ENCODE results near the gene IGFBP4. TPM values are rescaled to one million over a fixed set of nuclear protein-coding genes. Genes with fewer than 3 reads are reported as not detected.

IGFBP4 gene
- total and polyA plus RNA-seq, 2 of the 13 experiments (the other 11 are each of a cell fraction or from before 2014, with no cell fraction given) = 4.1 to 49.0 TPM

- TF ChIP-seq SALL1 (CRISPR knock-in tag; IDR thresholded peaks at IDR 0.05) = peak; percentile 21; the same call in 1 of the 2 replicates
- no peak for TF ChIP-seq PHF20 (CRISPR knock-in tag; IDR thresholded peaks at IDR 0.05)
- TF ChIP-seq ZNF225 (CRISPR knock-in tag; IDR thresholded peaks at IDR 0.05) = no peak
- no peak for TF ChIP-seq ZBTB14 (CRISPR knock-in tag; IDR thresholded peaks at IDR 0.05)
- no peak for TF ChIP-seq ZNF484 (CRISPR knock-in tag; IDR thresholded peaks at IDR 0.05; ENCODE audit: borderline replicate concordance, low read depth)
- TF ChIP-seq, protein P1, sequence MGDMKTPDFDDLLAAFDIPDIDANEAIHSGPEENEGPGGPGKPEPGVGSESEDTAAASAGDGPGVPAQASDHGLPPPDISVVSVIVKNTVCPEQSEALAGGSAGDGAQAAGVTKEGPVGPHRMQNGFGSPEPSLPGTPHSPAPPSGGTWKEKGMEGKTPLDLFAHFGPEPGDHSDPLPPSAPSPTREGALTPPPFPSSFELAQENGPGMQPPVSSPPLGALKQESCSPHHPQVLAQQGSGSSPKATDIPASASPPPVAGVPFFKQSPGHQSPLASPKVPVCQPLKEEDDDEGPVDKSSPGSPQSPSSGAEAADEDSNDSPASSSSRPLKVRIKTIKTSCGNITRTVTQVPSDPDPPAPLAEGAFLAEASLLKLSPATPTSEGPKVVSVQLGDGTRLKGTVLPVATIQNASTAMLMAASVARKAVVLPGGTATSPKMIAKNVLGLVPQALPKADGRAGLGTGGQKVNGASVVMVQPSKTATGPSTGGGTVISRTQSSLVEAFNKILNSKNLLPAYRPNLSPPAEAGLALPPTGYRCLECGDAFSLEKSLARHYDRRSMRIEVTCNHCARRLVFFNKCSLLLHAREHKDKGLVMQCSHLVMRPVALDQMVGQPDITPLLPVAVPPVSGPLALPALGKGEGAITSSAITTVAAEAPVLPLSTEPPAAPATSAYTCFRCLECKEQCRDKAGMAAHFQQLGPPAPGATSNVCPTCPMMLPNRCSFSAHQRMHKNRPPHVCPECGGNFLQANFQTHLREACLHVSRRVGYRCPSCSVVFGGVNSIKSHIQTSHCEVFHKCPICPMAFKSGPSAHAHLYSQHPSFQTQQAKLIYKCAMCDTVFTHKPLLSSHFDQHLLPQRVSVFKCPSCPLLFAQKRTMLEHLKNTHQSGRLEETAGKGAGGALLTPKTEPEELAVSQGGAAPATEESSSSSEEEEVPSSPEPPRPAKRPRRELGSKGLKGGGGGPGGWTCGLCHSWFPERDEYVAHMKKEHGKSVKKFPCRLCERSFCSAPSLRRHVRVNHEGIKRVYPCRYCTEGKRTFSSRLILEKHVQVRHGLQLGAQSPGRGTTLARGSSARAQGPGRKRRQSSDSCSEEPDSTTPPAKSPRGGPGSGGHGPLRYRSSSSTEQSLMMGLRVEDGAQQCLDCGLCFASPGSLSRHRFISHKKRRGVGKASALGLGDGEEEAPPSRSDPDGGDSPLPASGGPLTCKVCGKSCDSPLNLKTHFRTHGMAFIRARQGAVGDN (CRISPR knock-in tag; IDR thresholded peaks at IDR 0.05) = peak; percentile 54
- TF ChIP-seq ZSCAN22 (CRISPR knock-in tag; IDR thresholded peaks at IDR 0.05) = no peak
- TF ChIP-seq HBP1 (CRISPR knock-in tag; IDR thresholded peaks at IDR 0.05; ENCODE audit: low read depth) = no peak
- TF ChIP-seq, protein P2, sequence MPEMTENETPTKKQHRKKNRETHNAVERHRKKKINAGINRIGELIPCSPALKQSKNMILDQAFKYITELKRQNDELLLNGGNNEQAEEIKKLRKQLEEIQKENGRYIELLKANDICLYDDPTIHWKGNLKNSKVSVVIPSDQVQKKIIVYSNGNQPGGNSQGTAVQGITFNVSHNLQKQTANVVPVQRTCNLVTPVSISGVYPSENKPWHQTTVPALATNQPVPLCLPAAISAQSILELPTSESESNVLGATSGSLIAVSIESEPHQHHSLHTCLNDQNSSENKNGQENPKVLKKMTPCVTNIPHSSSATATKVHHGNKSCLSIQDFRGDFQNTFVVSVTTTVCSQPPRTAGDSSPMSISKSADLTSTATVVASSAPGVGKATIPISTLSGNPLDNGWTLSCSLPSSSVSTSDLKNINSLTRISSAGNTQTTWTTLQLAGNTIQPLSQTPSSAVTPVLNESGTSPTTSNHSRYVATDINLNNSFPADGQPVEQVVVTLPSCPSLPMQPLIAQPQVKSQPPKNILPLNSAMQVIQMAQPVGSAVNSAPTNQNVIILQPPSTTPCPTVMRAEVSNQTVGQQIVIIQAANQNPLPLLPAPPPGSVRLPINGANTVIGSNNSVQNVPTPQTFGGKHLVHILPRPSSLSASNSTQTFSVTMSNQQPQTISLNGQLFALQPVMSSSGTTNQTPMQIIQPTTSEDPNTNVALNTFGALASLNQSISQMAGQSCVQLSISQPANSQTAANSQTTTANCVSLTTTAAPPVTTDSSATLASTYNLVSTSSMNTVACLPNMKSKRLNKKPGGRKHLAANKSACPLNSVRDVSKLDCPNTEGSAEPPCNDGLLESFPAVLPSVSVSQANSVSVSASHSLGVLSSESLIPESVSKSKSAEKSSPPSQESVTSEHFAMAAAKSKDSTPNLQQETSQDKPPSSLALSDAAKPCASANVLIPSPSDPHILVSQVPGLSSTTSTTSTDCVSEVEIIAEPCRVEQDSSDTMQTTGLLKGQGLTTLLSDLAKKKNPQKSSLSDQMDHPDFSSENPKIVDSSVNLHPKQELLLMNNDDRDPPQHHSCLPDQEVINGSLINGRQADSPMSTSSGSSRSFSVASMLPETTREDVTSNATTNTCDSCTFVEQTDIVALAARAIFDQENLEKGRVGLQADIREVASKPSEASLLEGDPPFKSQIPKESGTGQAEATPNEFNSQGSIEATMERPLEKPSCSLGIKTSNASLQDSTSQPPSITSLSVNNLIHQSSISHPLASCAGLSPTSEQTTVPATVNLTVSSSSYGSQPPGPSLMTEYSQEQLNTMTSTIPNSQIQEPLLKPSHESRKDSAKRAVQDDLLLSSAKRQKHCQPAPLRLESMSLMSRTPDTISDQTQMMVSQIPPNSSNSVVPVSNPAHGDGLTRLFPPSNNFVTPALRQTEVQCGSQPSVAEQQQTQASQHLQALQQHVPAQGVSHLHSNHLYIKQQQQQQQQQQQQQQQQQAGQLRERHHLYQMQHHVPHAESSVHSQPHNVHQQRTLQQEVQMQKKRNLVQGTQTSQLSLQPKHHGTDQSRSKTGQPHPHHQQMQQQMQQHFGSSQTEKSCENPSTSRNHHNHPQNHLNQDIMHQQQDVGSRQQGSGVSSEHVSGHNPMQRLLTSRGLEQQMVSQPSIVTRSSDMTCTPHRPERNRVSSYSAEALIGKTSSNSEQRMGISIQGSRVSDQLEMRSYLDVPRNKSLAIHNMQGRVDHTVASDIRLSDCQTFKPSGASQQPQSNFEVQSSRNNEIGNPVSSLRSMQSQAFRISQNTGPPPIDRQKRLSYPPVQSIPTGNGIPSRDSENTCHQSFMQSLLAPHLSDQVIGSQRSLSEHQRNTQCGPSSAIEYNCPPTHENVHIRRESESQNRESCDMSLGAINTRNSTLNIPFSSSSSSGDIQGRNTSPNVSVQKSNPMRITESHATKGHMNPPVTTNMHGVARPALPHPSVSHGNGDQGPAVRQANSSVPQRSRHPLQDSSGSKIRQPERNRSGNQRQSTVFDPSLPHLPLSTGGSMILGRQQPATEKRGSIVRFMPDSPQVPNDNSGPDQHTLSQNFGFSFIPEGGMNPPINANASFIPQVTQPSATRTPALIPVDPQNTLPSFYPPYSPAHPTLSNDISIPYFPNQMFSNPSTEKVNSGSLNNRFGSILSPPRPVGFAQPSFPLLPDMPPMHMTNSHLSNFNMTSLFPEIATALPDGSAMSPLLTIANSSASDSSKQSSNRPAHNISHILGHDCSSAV (CRISPR knock-in tag; IDR thresholded peaks at IDR 0.05; ENCODE audit: borderline replicate concordance) = no peak
- no peak for TF ChIP-seq PTBP1 (IDR thresholded peaks at IDR 0.05; ENCODE audit: low read depth, low read length, poor library complexity, severe bottlenecking)
- TF ChIP-seq, protein P3, sequence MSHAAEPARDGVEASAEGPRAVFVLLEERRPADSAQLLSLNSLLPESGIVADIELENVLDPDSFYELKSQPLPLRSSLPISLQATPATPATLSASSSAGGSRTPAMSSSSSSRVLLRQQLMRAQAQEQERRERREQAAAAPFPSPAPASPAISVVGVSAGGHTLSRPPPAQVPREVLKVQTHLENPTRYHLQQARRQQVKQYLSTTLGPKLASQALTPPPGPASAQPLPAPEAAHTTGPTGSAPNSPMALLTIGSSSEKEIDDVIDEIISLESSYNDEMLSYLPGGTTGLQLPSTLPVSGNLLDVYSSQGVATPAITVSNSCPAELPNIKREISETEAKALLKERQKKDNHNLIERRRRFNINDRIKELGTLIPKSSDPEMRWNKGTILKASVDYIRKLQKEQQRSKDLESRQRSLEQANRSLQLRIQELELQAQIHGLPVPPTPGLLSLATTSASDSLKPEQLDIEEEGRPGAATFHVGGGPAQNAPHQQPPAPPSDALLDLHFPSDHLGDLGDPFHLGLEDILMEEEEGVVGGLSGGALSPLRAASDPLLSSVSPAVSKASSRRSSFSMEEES (CRISPR knock-in tag; IDR thresholded peaks at IDR 0.05) = peak; percentile 80; the same call in 1 of the 2 replicates
- TF ChIP-seq ATM (IDR thresholded peaks at IDR 0.05; ENCODE audit: borderline replicate concordance) = no peak
These were observed 19.9 kb downstream of the IGFBP4 start (continued) for GRCh38 chr17:40463122-40463550.

All from HepG2 (cell line).